Stimulated activated CD8-positive, alpha-beta memory T cell treated with anti-CD3 and anti-CD28 coated beads, Interleukin-4, amount 100 ng/mL, for 24 hours (primary cell): Measurements from ENCODE around the gene CCNA2.

ENCODE experiments used
- DNase-seq: peaks from one replicate; pipeline ENCODE4 v3.0.0-alpha.2; 2020; ENCODE audit warnings: low read depth

The CCNA2 gene

DNA sequence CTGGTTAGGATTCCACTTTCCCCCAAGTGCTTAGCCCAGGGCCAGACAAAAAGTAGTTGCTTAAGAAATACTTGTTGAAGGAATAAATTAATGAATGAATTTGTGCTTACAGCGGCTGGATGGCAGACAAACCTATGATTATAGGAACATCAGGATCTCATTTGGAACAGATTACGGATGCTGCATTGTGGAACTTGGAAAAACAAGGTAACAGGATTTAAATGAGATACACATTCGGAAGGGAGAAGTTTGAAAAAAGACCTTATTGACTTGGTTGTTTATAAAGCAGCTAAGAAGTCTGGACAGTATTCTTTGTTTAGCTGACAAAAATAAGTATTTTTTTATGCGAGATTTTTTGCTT is 22.0 kb downstream of the CCNA2 start:
- no peak for DNase-seq

DNA sequence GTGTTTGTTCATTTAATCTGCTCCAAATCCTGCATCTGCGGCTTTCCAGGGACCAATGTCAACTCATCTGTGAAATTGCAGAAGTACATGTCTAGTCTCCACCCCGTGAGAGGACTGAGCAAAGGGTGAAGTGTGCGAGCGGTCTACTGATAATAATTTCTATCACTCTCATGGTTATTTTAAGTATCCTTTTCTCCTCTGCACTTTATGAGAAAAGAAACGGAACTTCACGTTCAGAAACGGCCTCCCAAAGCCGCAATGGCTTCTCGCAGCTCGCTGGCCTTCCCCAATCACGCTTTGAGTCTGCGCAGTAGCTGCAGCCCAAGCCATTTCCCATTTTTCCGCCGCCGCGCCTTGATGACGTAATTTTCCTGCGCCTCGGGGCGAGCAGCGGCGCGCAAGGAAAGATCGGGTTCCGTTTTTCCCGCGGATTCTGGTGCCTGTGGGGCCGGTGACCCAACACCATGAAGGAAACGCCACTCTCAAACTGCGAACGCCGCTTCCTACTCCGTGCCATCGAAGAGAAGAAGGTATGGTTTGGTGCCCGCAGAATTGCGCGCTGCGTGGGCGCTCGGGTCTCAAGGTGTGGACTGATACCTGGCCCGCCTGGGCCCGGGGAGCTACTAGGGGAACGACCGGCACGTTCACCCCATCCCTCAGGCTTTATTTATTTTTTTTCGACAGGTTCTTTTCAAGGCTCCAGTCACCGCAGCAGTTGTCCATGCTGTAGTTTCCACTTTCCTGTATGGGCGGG is 22.5 kb downstream of the CCNA2 start, which contains the start of gene EXOSC9:
TSS of gene EXOSC9 (plus strand) at position 363 of the 754 bp plus-strand sequence. CDS start at position 465, 102 bp downstream.
- peak; percentile 89 for DNase-seq

DNA sequence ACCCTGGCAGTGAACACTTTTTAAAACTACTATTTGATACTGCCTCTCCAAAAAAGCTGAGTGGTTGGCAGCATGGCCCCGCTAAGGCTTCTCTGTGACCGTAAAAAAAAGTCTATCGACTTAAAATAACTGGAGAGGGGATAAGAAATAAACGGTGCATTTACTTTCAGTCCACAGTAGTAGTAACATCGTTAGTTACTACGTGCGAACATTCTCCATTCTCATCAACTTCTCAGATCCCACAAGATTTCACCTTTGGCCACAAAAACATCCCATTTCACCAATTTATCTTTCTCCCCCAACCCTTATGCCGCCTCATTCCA is 23.1 kb downstream of the CCNA2 start:
- no peak for DNase-seq

DNA sequence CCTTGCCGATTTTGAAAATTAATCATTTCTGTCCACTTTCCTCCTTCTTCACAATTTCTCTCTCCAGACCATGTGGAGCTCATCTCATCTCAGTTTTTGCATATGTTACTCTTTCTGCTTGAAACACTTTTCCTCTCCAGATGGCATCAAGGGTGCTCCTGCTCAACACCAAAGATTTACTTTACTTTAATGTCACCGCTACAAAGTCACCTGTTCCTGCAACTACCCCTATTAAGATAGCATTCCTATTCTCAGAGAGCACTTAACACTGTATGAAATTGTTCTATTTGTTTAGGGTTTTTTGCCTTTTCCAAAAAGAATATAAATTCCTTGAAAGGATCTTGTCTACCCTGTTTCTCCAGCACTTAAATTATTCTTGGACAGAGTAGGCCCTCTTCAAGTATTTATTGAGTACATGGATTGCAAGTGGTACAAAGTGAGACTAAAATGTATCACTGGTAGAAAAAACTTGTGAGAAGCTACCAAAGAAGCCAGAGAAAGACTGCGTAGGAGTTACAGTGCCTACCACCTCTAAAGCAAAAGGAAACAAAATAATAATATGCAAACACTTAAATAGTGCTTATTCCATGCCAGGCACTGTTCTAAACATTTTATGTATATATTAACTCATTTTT is 23.7 kb downstream of the CCNA2 start:
- DNase-seq: no peak

DNA sequence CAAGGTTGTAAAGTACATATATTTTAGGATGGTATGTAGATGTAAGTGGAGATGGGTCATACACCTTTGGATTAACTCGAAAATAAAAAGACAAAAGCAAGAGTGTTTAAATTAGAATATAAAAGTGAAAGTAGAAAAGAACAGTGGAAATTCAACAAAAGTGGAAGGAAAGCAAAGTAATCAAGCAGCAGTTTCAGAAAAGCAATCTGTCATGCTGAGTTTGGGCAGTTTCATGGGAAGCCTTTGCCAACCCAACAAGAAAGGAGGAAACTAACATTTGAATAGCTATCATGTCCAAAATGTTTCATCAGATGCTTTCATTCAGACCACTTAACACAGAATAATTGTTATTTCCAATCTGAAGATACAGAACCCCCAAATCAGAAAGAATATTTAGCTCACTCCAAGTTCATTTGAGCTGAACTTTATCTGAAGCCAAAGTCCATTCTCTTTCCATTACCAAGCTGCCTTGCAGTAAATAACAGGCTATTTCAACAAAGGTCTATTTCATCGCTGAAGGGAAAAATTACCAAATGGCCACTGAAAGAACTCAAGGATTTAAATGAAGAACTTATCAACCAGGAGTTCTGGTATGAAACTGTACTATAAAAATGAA is 24.4 kb downstream of the CCNA2 start:
- DNase-seq: no peak

DNA sequence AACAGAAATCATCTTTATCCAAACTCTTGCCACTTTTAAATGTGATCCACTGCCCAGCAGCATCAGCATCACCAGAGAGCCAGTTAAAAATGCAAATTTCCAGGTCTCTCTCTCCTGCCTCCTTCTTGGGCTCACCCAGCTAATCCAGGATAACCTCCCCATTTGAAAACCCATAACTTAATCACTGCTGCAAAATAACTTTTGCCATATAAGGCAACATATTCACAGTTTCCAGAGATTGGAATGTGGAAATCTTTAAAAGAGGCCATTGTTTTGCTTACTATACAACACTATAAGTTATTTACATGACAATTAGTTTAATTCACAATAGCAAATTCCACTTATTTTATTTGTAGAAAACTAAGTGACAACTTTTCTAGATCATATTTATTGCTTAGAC is 27.4 kb downstream of the CCNA2 start:
- DNase-seq: no peak

DNA sequence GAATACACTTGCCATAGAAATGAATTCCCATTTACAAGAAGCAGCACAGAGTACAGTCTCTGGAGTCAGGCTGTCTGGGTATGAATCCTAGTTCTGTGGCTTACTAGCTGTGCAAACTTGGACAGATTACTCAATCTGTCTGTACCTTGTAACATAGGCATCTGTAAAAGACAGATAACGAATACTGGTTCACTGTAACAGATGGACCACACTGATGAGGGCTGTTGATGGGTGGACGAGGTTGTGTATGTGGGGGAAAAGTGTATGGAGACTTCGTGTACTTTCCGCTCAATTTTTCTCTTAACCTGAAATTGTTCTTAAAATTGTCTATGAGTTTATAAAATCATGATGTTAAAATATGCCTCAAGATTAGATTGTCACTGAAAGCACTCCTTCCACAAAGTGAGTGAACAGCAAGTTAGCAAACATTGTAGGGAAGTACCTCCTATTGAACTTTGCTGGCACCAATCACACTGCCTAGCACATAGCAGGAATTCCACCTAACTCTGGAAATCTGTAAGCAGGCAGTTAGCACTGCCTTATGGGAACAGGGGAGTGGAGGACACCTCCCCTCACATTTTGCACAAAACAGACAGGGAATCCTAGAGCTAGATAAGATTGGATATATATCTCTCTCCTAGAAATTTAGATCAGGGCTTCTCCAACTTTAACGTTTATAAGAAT is 29.0 kb downstream of the CCNA2 start:
- no peak for DNase-seq

DNA sequence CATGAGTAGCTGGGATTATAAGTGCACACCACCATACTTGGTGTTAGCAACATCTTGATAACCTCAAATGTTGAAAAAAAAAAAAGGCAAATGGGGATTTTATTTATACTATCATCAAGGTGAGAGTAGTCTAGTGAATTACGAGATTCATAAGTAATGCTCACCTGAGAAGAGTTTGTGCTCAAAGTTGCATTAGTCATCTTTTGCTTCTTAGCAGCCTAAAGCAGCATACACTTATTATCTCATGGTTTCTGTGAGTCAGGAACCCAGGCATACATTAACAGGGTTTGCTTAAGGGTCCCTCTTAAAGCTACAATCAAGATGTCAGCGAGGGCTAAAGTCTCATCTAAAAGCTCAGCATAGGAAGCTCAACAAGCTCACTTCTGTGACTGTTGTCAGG is 30.7 kb downstream of the CCNA2 start:
- DNase-seq: no peak

DNA sequence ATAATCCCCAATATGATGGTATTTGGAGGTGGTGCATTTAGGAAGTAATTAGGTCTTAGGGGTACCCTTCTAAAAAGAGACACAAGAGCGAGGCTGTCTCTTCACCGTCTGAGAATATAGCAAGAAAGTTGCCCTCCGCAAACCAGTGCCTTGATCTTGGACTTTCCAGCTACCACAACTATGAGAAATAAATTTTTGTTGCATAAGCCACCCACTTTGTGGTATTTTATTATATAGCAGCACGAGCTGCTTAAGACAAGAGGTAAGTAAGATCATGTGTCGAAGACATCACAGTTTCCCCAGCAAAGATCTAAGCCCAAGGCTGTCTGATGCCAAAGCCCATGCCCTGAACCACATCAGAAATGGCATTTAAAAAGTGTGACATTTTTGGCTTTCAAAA is 32.2 kb downstream of the CCNA2 start:
- DNase-seq: no peak

DNA sequence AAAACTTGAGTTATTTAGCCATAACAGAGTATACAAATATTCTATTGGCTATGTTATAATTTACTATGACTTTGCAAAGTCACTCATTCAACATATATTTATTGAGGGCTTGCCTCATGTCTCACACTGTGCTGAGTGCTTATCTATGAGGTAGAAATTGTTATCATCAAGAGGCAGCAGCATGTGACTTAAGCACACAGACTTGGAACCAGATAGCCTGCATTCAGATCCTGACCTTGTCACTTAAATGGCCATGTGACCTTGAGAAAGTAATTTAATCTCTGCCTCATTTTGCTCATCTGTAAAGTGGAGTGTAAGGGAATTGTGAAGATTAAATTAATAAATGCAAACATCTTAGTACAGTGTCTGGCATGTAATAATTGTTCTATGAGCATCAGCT is 32.7 kb downstream of the CCNA2 start:
- no peak for DNase-seq

DNA sequence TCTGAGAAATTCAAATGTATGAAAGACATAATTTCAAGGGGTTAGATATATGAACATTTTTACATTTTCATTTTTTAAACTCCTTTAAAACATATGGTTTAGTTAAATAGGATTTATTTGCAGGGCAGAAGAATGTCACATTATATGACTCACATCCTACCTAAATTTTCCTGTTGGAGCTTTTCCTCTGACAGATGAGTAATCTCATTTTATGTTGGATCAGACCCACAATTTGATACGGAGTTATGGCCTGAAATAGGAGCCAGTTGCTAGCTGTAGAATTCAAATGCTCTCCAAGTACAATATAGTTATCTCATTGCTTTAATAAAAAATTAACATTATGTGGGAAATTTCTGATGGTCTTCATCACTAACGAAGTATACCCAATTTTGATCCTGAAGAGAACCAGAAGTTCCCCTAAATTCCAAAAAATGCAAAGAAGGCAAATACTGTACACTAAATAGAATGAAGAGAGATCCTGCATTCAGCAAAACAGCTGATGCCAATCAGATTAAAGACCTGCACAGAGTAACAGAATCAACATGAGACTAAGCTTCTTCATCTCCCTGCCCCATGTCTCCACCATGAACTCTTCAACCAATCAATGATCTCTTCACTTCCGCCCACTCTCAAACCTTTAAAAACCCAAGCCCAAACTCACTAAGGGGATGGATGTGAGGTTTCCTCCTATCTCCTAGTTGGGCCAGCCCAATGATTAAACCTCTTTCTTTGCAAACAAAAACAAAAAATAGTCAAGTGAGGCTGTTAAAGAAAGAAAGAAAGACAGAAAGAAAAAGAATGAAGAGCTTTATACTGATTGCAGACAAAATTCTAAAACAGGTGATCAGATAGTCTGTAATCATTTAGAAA is 33.5 kb downstream of the CCNA2 start:
- no peak for DNase-seq

DNA sequence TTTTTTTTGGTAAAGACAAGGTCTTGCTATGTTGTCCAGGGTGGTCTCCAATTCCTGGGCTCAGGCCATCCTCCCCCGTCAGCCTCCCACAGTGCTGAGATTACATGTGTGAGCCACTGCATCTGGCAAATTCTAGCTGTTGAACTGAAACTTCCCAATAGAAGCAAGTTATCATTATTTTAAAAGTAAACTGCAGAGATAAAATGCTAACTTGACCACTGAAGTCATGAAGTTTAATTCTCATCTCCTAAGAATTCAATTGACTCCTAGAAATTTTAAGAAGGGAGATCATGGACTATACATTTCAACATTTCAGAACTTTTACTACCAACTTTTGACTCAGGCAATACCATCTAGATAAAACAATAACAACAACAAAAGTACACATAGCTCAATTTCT is 34.2 kb downstream of the CCNA2 start:
- DNase-seq: no peak

DNA sequence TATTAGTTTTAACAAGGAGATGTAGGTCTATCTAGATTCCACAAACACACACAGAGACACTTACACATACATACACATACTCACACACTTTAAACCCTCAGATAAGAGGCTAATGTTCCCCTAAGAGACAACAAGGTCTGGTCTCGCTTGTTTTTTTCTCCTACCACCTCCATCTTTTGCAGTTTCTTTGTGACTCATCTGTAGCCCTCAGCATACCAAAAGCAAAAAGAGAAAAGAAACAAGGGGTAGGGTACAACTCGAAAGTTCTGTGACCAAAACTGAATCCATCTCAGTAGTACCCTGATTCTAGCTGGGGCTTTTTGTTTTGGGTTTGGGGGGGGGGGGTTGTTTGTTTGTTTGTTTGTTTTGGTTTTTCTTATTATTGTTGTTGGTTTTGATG is 34.8 kb downstream of the CCNA2 start:
- DNase-seq: no peak

DNA sequence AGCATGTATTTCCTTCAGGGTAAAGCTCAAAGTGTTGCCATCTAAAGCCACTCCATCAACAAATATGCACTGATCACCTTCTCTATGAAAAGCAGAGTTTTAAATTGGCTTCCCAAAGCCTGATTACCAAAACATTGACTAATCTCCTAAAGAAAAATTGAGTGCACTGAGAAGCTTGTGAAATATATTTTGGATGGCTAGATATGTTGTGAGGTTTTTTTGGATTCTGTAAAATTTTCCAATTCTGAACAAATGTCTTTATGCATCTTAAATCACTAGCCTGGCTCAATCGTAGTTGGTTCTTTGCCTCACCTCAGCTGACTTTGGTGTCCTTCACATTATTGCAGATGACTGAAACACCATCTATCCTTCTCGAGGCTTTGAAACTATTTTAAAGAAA is 37.5 kb downstream of the CCNA2 start:
- DNase-seq: no peak

DNA sequence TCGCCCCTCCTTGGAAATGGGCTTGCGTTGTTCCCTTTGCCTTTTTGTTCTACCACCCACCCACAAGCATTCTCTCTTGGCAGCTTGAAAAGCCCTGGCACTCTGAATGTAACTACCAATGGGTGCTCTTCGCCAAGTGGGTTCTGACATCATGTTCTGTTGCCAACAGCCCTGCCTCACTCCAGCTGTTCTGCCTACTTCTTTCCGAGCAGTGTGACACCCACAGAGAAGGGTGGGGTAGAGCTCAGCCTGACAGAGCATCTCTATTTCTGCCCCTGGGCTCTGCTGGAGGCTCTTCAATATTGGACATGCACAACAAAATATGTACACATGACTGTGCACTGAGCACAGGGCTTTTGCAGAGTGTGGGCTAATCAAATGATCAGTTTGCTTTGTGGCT is 38.2 kb downstream of the CCNA2 start:
- no peak for DNase-seq

DNA sequence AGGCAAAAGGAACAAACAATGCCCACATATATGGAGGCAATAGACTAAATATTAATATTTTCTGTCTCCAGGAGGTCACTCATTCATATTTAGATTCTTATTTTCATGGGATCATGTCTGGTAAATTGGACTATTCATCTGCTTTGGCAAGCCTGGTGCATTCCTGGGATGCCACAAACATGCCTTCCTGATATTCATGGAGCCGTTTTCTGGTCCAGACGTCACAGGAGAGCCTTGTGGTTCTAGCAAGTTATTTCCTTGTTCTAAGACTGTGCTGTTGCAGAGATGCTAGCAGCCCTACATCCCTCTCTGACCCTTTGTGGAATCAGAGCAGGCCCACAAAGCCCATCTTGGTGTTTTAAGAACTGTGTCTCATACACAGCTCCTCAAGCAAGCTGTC is 38.7 kb downstream of the CCNA2 start:
- DNase-seq: no peak

DNA sequence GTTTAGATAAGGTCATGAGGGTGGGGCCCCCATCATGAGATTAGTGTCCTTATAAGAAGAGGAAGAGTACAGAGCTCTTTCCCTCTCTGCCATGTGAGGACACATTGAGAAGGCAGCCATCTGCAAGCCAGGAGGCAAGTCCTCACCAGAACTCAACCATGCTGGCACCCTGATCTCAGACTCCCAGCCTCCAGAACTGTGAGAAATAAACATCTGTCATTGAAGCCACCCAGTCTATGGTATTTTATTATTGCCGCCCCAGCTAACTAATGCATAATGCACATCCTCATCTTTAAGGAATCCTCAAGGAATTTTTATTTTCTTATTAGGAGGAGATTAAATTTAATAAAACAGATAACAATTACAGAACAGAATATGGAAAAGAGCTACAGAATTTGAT is 39.3 kb downstream of the CCNA2 start:
- DNase-seq: no peak

DNA sequence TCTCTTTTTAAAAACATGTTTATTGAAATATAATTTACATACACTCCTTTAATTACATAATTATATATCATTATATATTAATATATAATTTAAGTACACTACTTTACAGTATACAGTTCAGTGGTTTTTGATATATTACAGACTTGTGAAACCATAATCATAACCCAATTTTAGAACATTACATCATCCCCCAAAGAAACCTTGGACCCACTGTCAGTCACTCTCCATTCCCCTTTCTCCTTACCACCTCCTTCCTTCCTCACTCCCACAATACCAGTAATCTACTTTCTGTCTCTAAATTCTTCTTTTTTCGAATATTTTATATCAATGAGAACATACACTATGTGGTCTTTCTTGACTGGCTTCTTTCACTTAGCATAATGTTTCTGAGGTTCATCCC is 40.5 kb downstream of the CCNA2 start:
- DNase-seq: no peak

DNA sequence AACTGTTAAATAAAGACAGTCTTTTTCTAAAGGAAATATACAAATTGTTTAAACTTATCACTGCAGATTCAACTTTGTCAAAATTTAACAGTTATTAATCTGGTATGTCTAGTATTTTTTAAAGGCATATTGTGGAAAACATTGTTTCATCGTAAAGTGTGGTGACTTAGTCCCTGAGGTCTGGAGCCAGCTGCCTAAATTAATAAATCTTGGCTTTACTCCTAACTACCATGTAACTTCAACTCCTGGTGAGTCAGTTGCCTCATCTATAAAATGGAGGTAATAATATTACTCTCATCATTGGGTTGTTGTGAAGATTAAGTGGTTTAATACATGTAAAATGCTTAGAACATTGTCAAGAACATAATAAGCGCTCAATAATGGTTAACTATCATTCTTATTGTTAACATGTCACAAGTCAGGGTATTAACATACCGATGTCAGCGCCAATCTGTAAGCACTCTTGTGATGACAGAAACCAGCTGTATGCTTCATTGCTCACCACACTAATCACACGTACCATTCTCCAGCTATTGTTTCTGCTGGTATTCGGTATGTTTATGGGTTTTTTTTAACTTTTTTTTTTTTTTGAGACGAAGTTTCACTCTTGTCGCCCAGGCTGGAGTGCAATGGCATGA is 44.6 kb downstream of the CCNA2 start:
- no peak for DNase-seq

DNA sequence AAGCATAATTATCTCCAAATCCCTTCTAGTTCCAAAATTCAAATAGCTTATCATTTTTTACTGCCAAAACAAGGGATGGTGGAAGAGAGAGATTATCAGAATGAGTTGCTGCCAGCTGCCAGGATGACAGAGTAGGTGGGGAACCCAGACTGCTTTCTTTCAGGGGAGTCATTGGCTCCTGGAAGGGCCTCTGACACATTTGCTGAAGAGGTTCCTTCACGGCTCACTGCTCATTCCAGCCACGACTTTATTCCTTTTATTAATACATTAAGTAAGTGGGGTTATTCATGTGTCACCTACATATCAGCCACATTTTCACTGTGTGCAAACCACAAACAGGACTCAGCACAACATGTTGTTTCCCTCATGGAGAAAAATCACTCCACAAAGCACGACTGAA is 46.1 kb downstream of the CCNA2 start:
- no peak for DNase-seq

DNA sequence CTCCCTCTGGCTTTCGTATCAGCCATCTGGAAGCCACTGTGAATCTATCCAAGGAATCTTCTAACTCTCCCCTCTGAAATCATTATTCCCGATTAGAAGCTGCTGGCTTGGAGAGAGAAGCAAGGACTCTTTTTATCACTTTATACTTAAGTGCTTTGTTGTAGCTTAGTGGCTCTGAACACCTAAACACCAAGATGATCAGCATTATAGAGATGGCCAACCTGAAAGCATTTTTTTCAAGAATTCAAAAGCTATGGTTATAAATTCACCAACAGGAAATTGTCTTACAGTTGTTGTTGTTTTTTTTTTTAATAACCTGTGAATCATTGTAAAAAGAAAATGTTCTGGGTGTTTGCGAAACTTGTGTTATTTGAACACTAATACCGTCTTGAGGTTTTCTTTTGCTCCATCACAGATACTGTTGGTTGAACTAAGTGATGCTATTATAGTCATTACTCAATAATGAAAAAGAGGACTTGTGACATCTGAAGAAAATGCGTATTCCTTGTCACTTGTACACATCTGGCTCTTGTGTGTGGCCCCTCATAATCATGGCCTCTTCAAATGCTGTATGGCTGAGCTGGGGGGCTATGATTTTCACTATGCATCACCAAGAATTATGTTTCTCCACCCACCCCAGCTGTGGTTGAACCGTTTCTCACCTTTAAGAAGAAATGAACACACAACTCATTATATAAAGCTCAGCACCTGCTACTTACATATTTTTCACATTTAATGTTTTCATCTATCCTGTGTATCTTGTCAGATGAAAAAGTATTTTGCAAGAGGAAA is 46.9 kb downstream of the CCNA2 start:
- no peak for DNase-seq
